Measurements from ENCODE around the gene CTCFL.

CTCFL gene

GRCh38 chr20:57524511-57525176, at the start of gene CTCFL:
TSS of gene CTCFL (minus strand) at chr20:57525140. CDS start at chr20:57524205, 935 bp downstream.
- DNase-seq (ENCODE audit: low spot score) = no peak

- DNase-seq (ENCODE audit: low spot score) = no peak
Measured at GRCh38 chr20:57573894-57574293, 49.0 kb upstream of the CTCFL start.

DNA sequence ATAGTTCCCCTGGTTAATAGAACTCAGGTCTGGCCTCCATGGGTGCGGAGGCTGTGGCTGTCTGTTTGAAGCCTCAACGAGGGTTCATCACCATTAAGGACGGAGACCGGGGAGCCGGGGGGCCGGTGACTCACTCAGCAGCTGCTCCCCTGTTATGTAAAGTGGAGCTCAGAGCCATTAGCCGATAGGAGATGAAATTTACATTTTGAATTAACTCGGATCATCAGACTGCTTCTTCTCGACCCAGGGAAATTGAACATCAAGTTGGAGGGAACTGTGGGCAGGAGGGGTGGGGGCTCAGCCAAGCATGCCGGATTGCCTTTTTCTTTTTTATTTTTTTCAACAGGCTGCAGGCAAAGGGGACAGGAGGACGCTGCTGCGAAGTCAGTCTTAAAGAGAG, 48.3 kb upstream of the CTCFL start:
- no peak for DNase-seq (ENCODE audit: low spot score)

DNA sequence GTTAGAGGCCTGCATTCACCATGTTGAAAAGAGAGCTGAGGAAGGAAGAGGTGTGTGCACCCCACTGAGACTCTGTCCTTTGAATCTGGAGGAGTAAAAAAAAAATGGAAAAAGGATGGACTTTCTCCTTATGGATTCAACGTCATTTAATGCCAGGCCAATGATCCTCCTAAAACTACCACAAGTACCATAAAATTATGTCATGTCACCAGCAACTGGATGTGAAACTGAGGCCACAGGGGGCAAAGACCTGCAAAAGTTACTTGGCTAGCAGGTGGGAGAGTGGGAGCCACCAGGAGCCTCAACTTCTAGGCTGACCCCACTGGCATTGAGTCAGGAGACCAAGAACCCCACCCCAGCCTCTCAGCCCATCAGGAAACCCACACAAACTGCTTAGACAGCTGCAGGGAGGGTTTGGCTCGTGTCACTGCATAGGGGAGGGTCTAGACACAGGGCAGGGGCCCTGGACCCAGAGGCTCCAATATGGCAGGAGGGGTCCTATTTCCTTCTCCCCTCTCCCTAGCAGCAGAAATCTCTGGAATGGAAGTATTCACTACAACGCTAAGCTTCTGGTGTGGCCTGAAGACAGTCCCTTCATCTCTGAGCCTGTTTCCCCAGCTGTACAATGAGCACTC, 47.0 kb upstream of the CTCFL start:
- DNase-seq (ENCODE audit: low spot score) = no peak

DNA sequence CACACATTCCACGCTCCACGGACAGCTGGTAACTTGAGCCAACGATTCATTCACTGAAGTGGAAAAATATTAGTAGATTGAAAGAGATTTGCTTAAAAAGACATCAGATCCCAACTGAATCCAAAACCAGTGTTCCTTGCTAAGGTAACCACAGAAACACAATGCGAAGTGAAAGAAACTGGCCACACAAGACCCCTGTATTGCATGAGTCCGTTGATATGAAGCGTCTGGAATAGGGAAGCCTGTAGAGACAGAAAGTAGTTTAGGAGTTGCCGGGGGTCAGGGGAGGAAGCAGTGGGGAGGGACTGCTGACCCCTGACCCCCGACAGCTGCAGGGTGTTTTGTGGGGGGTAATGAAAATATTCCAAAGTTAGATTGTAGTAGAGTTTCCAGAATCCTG, 46.0 kb upstream of the CTCFL start:
- no peak for DNase-seq (ENCODE audit: low spot score)

DNA sequence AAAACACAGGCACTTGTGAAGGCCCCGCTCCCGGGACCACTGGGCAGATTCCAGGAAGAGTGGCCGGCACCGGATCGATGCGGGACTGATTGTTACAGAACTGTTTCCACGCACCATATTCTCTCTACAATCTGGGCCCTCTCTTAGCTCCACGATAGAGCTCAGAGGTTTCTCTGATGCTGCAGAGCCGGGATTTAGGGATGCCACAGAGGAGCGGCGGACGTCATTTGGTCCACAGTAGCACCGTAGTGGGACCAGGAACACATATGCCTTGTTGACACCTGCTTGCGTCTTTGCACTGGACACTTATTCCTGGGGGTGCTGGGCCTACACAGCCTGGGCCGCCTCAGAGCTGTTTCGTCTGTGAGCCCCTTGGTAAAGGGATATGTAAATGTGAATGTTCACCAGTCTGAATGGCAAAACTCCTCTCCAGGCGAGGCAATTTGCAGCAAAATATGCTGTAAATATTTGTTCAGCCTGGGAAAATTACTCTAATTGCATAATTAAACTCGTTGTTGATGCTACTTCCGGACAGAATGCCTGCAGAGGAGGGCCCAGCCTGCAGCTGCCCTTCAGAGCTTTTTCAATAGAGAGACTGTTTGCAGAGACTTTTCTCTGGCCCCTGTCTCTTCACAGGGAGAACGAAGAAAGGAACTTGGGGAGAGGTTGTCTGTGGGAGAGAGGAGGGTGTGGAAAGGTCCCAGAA, 45.4 kb upstream of the CTCFL start:
- DNase-seq (ENCODE audit: low spot score) = no peak

GRCh38 chr20:57568960-57569359, 44.0 kb upstream of the CTCFL start:
- no peak for DNase-seq (ENCODE audit: low spot score)

GRCh38 chr20:57568088-57568896, 43.4 kb upstream of the CTCFL start:
- DNase-seq (ENCODE audit: low spot score) = no peak

GRCh38 chr20:57567471-57568079, 42.6 kb upstream of the CTCFL start:
- DNase-seq (ENCODE audit: low spot score) = no peak

- no peak for DNase-seq (ENCODE audit: low spot score)
Measured at GRCh38 chr20:57566803-57567459, 42.0 kb upstream of the CTCFL start.

- DNase-seq (ENCODE audit: low spot score) = no peak
Measured at GRCh38 chr20:57566399-57566798, 41.5 kb upstream of the CTCFL start.

- DNase-seq (ENCODE audit: low spot score) = no peak
Measured at GRCh38 chr20:57564951-57565642, 40.2 kb upstream of the CTCFL start.

DNA sequence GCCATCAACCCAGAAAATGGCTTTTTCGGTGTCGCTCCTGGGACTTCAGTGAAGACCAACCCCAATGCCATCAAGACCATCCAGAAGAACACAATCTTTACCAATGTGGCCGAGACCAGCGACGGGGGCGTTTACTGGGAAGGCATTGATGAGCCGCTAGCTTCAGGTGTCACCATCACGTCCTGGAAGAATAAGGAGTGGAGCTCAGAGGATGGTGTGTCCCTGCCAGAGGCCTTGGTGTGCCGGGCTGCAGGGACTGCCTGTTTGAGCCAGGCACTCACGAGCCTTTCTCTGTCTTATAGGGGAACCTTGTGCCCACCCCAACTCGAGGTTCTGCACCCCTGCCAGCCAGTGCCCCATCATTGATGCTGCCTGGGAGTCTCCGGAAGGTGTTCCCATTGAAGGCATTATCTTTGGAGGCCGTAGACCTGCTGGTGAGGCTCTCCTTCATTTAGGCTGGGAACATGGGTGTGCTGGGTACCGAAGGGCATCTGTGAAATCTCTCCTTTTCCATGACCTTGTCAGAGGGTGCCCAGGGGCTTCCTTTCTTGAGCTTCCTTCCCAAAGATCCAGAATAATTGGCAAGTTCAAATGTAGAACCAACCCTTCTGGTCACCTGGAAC, 39.4 kb upstream of the CTCFL start:
- DNase-seq (ENCODE audit: low spot score) = no peak

DNA sequence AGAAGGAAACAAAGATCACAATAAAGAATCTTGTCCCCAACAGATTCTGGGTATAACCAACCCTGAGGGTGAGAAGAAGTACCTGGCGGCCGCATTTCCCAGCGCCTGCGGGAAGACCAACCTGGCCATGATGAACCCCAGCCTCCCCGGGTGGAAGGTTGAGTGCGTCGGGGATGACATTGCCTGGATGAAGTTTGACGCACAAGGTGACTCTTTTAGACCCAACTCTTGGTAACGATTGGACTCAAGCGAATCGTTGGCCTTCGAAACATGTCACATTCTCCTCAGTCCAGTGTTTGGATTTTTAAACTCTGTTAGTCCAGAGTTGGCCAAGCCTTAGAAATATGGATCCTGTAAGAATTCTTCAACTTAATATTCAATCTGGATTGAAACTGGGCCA, 38.6 kb upstream of the CTCFL start:
- DNase-seq (ENCODE audit: low spot score) = no peak

GRCh38 chr20:57562541-57563465, 37.9 kb upstream of the CTCFL start:
- DNase-seq (ENCODE audit: low spot score) = no peak

- DNase-seq (ENCODE audit: low spot score) = no peak
Measured at GRCh38 chr20:57561356-57562279, 36.7 kb upstream of the CTCFL start.

- no peak for DNase-seq (ENCODE audit: low spot score)
Measured at GRCh38 chr20:57560554-57561355, 35.8 kb upstream of the CTCFL start, which contains the start of gene PCK1. TSS of gene PCK1 (plus strand) at chr20:57561110. CDS start at chr20:57561412, 302 bp downstream.
